HepG2 (cell line): ENCODE data around the gene TPM1. TPM values are rescaled to one million over a fixed set of nuclear protein-coding genes. Genes with fewer than 3 reads are reported as not detected.

Source experiments
- ATAC-seq: fragments of 200-7000 bp; cut with Tn5 transposase; 3 replicates; pipeline ENCODE4 v1.9.1; 2020; ENCODE audit warnings: mild to moderate bottlenecking, moderate library complexity
- BruUV-seq: library from RNA; stranded (reverse); fragments of 400-500 nt; replicated peaks from 2 replicates; lab custom pipeline; 2021; lab: Mats Ljungman, UMichigan
- CTCF ChIA-PET: fragments of 300-600 bp; formaldehyde crosslinking; extraction: SDS; loops from one replicate; lab custom pipeline; 2021; ENCODE audit warnings: low total read pairs, inconsistent platforms, low intra/inter-chr PET ratio; lab: Yijun Ruan, JAX
- POLR2A ChIA-PET: fragments of 350-600 bp; sonication (Branson Sonifier 250); formaldehyde crosslinking; loops from one replicate; lab custom pipeline; 2020; ENCODE audit warnings: antibody characterized with exemption, inconsistent platforms; lab: Yijun Ruan, JAX
- DNase-seq: peaks from one replicate; pipeline ENCODE4 v3.0.0-alpha.2; 2015; ENCODE audit warnings: low spot score
- FAIRE-seq: peaks from 3 replicates; lab custom pipeline; 2011; peaks lifted over from hg19 to GRCh38; lab: Jason Lieb, UNC
- H2AFZ ChIP-seq: one replicate; pipeline ENCODE4 v1.6.1; 2011; ENCODE audit warnings: low read length, inconsistent platforms
- H3K27ac ChIP-seq: fragments of 300-600 bp; 3 replicates; pipeline ENCODE4 v1.8.0; 2011; ENCODE audit warnings: mixed run types, mild to moderate bottlenecking, mixed read lengths, low read length, inconsistent platforms; ENCODE audit not compliant: insufficient read depth; ENCODE audit errors: extremely low read length
- H3K27me3 ChIP-seq, 2 experiments: fragments of 200-600 bp in 1 of 2; 2 replicates in 1 of 2; 3 replicates in 1 of 2; pipeline versions ENCODE4 v1.6.0 to v1.8.0; 2011; ENCODE audit warnings: low read length in 2 of 2, mild to moderate bottlenecking in 2 of 2, moderate library complexity in 2 of 2, inconsistent platforms in 1 of 2; ENCODE audit not compliant: insufficient read depth in 2 of 2, control insufficient read depth in 1 of 2
- H3K36me3 ChIP-seq, 2 experiments: fragments of 200-600 bp in 1 of 2; replicated peaks in 1 of 2; 2 replicates in 1 of 2; 3 replicates in 1 of 2; pipeline versions ENCODE4 v1.5.1 to v1.8.0; 2011; ENCODE audit warnings: low read length in 2 of 2, inconsistent platforms in 1 of 2; ENCODE audit not compliant: insufficient read depth in 2 of 2, control insufficient read depth in 1 of 2
- H3K4me1 ChIP-seq: 2 replicates; pipeline ENCODE4 v1.5.1; 2012; ENCODE audit warnings: low read length, inconsistent platforms; ENCODE audit not compliant: insufficient read depth
- H3K4me2 ChIP-seq: 2 replicates; pipeline ENCODE4 v1.6.0; 2011; ENCODE audit warnings: low read depth, low read length, inconsistent platforms
- H3K4me3 ChIP-seq, 3 experiments: fragments of 200-600 bp in 1 of 3; sonication (generic), shearing (Covaris generic) in 1 of 3; replicated peaks in 1 of 3; 2 replicates each; pipeline ENCODE4 v1.5.1; 2011 to 2016; ENCODE audit warnings: low read length in 3 of 3, inconsistent platforms in 2 of 3, low read depth in 2 of 3, mild to moderate bottlenecking in 2 of 3, control low read depth in 1 of 3, mixed read lengths in 1 of 3; ENCODE audit not compliant: insufficient read depth in 1 of 3
- H3K79me2 ChIP-seq: one replicate; pipeline ENCODE4 v1.6.1; 2011; ENCODE audit warnings: low read length, inconsistent platforms; ENCODE audit not compliant: insufficient read depth
- H3K9ac ChIP-seq: 2 replicates; pipeline ENCODE4 v1.6.0; 2011; ENCODE audit warnings: mild to moderate bottlenecking, low read depth, low read length, inconsistent platforms; ENCODE audit not compliant: insufficient read depth
- H3K9me3 ChIP-seq: 2 replicates; pipeline ENCODE4 v1.5.1; 2012; ENCODE audit warnings: mild to moderate bottlenecking, low read length
- H4K20me1 ChIP-seq: 2 replicates; pipeline ENCODE4 v1.6.0; 2011; ENCODE audit warnings: inconsistent platforms, mild to moderate bottlenecking, low read length, moderate library complexity; ENCODE audit not compliant: insufficient read depth
- SRF ChIP-seq: IDR thresholded peaks from 2 replicates; pipeline ENCODE4 v1.6.1; 2011; ENCODE audit warnings: mild to moderate bottlenecking, low read depth, low read length, moderate library complexity
- ZNF337 ChIP-seq: sonication (generic); formaldehyde crosslinking; IDR thresholded peaks from 2 replicates; pipeline ENCODE4 v1.5.1; 2020; ENCODE audit warnings: missing genetic modification reagents, low read depth, mild to moderate bottlenecking, borderline replicate concordance
- ZNF841 ChIP-seq: sonication (generic); formaldehyde crosslinking; IDR thresholded peaks from 2 replicates; pipeline ENCODE4 v1.8.1; 2023; ENCODE audit warnings: missing genetic modification reagents, borderline replicate concordance
- WGBS: methylation state at CpG from one replicate; pipeline ENCODE4 v1.1.6; 2017; ENCODE audit warnings: low lambda C conversion rate; 5-methylcytosine and 5-hydroxymethylcytosine counted together
- in situ Hi-C: cut with HindIII; loops from 2 replicates; pipeline ENCODE4 v1.10.0; 2017; ENCODE audit warnings: low pct_unique_long_range_greater_than_20kb; ENCODE audit not compliant: extremely low pct_ligation_motif_present
- intact Hi-C: fragments of 100-400 bp; cut with micrococcal nuclease; formaldehyde crosslinking; loops from one replicate; pipeline ENCODE4 v1.10.0; 2022; ENCODE audit not compliant: unreplicated experiment
- polyA plus RNA-seq, 8 experiments: library from polyadenylated mRNA; depleted of rRNA in 3 of 8; stranded (reverse) in 7 of 8; unstranded in 1 of 8; fragments of >200 nt; fragmentation: Illumina TruSeq in 4 of 8; extraction: Trizol in 4 of 8; gene quantifications; 2 replicates each; pipeline versions ENCODE4 v1.2.1 to v1.2.3, GENCODE V29; 2011 to 2016; ENCODE audit warnings: low read depth in 4 of 8, missing spikeins in 1 of 8, mixed read lengths in 1 of 8; ENCODE audit not compliant: insufficient read depth in 1 of 8
- total RNA-seq, 5 experiments: library from RNA; depleted of rRNA; stranded (reverse); fragments of >200 nt; fragmentation: Illumina TruSeq; extraction: Trizol; gene quantifications; 2 replicates each; pipeline ENCODE4 v1.2.3, GENCODE V29; 2016; ENCODE audit warnings: low read depth in 1 of 5
- TF ChIP-seq, protein P1 (sequence below): sonication (generic); formaldehyde crosslinking; IDR thresholded peaks from 2 replicates; pipeline ENCODE4 v1.8.0; 2022; ENCODE audit warnings: mild to moderate bottlenecking, missing genetic modification reagents, moderate library complexity
- TF ChIP-seq, protein P2 (sequence below): sonication (generic); formaldehyde crosslinking; IDR thresholded peaks from 2 replicates; pipeline ENCODE4 v1.5.0; 2020; ENCODE audit warnings: missing genetic modification reagents
- TF ChIP-seq, protein P3 (sequence below): sonication (generic); formaldehyde crosslinking; IDR thresholded peaks from 2 replicates; pipeline ENCODE4 v1.5.1; 2020; ENCODE audit warnings: mild to moderate bottlenecking, missing genetic modification reagents, moderate library complexity

The TPM1 gene
- total and polyA plus RNA-seq, 2 of the 13 experiments (the other 11 are each of a cell fraction or from before 2014, with no cell fraction given), result 98.9 to 109 TPM

DNA sequence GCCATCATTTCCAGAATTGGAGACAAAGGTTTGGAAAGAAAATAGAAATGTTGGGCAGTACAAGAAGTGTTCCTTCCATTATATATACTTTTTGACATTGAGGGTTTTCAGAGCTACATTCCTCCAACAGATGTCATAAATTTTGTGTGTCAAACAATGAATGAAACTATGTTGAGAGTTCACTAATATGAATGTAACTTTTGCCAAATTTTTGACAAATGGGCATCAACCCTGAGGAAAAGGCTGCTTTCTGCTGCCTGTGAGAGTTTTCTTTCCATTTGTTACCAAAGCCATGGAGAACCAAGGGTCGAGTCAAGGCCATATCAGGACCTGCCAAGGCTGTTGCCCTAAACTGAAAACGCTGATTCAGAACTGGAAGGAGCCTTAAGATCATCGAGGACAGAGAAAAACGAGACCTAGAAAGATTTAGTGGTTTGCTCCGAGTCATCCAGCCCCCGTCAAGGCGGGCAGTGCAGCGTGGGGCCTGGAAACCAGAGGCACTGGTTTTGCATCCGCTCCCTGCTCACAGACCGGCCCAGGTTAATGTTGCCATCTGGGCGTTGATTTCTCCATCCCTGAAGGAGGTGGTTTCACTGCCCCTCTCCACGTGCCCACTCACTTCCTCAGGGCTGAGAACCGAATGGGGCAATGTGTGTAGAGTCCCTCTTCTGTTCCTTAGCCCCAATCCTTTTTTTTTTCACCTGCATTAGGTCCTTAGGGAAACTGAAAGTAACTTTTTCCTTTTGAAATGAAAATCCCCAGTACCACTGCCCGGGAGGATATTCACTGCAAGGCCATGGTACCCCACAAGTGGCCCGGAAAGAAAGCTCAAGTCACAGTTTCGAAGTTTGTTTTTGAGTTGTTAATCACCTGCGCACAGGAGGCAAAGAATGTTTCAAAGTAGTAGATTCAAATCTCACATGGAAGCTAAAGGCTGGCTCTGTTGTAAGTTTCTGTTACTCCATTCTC, 32.8 kb downstream of the TPM1 start:
- ChIA-PET POLR2A (no interaction called here), CTCF (no interaction called here)
- ATAC-seq (no peak), FAIRE-seq (no peak), DNase-seq (no peak)
- H3K9me3 ChIP-seq, result no peaks in the 10 kb centered on the region
- in situ Hi-C loops (no loop called here), intact Hi-C loops (no loop called here)
- H2AFZ ChIP-seq, result no peak overlapping the region
- H3K9ac ChIP-seq, result no peak overlapping the region
- BruUV-seq, result no TSS peak
- no peaks in the 10 kb centered on the region for H3K79me2 ChIP-seq
- no peak overlapping the region for H3K4me2 ChIP-seq
- H3K27me3 ChIP-seq, result no peaks in the 10 kb centered on the region
- peaks cover 14% of the 10 kb centered on the region for H3K4me1 ChIP-seq
- TF ChIP-seq ZNF841 (CRISPR knock-in tag) (no peak), ZNF337 (CRISPR knock-in tag) (no peak), SRF (no peak)
- TF ChIP-seq, protein P1, sequence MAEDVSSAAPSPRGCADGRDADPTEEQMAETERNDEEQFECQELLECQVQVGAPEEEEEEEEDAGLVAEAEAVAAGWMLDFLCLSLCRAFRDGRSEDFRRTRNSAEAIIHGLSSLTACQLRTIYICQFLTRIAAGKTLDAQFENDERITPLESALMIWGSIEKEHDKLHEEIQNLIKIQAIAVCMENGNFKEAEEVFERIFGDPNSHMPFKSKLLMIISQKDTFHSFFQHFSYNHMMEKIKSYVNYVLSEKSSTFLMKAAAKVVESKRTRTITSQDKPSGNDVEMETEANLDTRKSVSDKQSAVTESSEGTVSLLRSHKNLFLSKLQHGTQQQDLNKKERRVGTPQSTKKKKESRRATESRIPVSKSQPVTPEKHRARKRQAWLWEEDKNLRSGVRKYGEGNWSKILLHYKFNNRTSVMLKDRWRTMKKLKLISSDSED (CRISPR knock-in tag), result no peak
- TF ChIP-seq, protein P2, sequence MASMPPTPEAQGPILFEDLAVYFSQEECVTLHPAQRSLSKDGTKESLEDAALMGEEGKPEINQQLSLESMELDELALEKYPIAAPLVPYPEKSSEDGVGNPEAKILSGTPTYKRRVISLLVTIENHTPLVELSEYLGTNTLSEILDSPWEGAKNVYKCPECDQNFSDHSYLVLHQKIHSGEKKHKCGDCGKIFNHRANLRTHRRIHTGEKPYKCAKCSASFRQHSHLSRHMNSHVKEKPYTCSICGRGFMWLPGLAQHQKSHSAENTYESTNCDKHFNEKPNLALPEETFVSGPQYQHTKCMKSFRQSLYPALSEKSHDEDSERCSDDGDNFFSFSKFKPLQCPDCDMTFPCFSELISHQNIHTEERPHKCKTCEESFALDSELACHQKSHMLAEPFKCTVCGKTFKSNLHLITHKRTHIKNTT, result no peak
- TF ChIP-seq, protein P3, sequence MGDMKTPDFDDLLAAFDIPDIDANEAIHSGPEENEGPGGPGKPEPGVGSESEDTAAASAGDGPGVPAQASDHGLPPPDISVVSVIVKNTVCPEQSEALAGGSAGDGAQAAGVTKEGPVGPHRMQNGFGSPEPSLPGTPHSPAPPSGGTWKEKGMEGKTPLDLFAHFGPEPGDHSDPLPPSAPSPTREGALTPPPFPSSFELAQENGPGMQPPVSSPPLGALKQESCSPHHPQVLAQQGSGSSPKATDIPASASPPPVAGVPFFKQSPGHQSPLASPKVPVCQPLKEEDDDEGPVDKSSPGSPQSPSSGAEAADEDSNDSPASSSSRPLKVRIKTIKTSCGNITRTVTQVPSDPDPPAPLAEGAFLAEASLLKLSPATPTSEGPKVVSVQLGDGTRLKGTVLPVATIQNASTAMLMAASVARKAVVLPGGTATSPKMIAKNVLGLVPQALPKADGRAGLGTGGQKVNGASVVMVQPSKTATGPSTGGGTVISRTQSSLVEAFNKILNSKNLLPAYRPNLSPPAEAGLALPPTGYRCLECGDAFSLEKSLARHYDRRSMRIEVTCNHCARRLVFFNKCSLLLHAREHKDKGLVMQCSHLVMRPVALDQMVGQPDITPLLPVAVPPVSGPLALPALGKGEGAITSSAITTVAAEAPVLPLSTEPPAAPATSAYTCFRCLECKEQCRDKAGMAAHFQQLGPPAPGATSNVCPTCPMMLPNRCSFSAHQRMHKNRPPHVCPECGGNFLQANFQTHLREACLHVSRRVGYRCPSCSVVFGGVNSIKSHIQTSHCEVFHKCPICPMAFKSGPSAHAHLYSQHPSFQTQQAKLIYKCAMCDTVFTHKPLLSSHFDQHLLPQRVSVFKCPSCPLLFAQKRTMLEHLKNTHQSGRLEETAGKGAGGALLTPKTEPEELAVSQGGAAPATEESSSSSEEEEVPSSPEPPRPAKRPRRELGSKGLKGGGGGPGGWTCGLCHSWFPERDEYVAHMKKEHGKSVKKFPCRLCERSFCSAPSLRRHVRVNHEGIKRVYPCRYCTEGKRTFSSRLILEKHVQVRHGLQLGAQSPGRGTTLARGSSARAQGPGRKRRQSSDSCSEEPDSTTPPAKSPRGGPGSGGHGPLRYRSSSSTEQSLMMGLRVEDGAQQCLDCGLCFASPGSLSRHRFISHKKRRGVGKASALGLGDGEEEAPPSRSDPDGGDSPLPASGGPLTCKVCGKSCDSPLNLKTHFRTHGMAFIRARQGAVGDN, result no peak
- H4K20me1 ChIP-seq, result no peaks in the 10 kb centered on the region
- no peak overlapping the region for H3K27ac ChIP-seq
- WGBS, result 94% methylated on average over 15 of the region's 17 CpGs
- peaks cover 1 to 12% of the 10 kb centered on the region in 2 experiments for H3K36me3 ChIP-seq
- H3K4me3 ChIP-seq, result no peak overlapping the region
